HG02981 (cell line): ENCODE measurements around the gene TPO.
"Not testable (repeated sequence)": the region's sequence is repeated elsewhere in the genome, so short reads cannot be mapped to it uniquely, and the experiment has no call there.

Source experiments
- ATAC-seq: cut with Tn5 transposase; IDR thresholded peaks from one replicate; pipeline ENCODE4 v1.9.1; 2021; ENCODE audit warnings: mild to moderate bottlenecking, moderate library complexity; ENCODE audit not compliant: unreplicated experiment

The TPO gene

DNA sequence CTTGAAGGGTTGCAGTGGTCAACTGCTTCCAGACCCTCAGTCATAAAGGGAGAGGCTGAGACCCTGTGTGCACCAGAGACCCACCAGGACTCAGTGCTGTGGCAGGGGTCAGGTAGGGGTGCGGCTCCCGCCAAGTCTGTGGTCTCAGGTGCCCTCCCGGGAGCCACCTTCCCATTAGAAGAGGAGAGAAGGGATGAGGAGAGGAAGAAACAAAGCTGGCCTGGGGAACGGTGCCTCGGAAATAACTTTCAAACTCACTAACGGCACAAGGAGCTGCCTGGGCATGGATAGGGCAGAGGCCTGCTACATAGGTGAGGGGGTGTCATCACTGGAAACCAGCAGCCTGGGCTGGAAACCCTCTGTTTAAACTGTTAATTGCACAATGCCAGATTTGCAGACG is 84.9 kb downstream of the TPO start:
- no peak for ATAC-seq

DNA sequence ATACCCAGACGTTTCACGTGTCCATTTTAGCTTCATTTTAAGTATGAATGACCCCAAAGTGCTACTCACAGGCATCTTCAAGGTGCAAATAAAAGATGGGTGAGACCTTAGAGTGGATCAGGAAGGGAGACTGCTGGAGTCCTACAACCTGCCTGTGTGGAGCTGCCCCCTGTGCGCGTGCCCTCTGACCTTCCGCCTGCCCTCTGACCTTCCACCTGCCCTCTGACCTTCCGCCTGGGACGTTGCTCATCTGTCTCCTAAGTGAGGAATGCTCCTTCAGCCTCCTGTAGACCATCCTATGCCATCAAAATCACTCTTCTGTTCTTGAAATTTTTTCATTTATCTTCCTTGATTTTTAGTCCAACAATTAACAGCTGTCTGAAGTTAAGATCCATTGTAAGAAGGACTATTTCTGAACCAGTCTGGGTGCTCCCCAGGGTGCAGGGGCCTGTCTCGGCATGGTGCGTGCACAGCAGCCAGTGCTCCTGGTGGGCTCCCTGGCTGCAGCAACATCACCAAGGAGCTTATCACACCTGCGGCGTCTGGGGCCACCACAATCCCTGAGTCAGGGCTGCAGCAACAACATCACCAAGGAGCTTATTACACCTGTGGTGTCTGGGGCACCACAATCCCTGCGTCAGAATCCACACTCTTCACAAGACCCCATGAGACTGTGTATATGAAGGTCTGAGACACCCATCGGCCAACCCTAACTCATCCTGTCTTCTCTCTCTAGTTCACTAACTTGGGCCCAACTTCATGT is 86.0 kb downstream of the TPO start:
- no peak for ATAC-seq

DNA sequence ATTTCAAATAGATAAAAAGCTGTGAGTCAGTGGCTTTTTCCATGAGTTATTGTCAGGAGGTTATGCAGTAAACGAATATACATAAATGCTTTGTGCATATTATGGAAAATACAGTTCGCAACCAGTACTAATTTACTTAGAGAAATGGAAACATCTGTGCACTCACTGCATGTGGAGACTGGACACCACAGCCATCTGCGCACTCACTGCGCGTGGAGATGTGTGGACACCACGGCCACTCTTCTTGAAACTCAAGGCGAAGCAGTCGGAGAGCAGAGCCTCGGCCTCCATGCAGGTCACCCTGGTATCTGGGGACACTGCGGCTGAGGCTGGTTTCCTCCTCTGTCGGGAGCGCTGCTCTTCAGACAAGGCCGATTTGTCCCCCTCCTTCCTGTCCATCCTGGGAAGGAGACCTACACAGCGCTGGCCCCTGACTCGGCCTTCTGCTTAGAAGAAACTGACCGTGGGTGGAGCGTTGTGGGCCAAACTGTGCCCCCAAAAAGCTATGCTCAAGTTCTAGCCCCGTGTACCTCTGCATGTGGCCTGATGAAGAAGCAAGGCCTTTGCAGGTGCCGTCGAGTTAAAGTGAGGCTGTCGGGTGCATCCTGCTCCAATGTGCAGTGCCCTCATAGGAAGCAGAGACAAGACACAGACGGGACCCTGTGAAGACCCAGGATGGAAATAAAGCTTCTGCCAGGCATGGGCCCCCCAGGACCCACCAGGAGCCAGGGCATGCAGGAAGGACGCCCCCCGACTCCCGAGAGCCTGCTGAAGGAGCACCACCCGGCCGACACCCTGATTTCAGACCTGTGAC is 88.0 kb downstream of the TPO start:
- no peak for ATAC-seq

- no peak for ATAC-seq
These were observed 88.7 kb downstream of the TPO start for GRCh38 chr2:1501991-1502390.

DNA sequence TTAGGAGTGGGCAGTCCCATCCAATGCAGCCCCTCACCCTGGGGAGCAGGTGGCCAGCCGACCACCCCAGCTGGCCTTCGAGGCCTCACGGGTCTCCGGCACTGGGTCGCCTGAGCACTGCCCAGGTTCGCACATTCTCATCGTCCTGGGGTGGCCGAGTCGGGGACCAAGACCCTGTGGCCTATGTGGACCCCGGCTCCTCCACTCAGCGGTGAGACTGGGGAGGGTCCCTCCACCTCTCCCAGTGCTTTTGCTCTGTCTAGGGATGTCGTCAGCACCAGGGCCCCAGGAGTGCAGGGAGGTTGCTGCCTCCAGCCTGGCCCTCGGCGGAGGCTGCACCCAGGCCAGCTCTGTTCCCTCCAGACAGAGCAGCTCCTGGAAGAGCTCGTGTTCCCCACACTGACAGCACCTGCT is 89.6 kb downstream of the TPO start:
- ATAC-seq, result no peak

GRCh38 chr2:1503471-1504310 is 90.4 kb downstream of the TPO start:
- no peak for ATAC-seq

DNA sequence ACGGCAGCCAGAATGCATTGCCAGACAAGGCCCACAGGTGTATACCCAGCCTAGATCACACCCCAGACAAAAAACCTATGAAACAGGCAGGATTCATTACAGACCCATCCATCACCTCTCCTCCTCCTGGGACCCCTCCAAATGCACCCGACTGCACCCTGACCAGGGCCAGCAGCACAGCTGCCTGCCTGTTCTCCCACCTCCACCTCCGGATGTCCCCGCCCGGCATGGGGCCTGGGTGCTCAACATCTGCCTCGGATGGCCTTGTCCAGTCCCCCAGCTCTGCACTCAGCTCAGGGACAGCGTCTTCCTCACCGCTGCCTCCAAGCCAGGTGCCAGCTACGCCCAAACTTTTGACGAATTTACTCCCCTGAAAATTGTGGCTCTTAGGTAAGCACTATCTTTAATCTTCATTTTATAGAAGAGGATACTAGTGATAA is 91.1 kb downstream of the TPO start:
- no peak for ATAC-seq

- ATAC-seq, result no peak
These were observed 91.8 kb downstream of the TPO start for GRCh38 chr2:1505031-1505441.

- ATAC-seq, result no peak
These were observed 96.2 kb downstream of the TPO start for GRCh38 chr2:1509271-1510065.

GRCh38 chr2:1510176-1510575 is 96.9 kb downstream of the TPO start:
- ATAC-seq, result no peak

DNA sequence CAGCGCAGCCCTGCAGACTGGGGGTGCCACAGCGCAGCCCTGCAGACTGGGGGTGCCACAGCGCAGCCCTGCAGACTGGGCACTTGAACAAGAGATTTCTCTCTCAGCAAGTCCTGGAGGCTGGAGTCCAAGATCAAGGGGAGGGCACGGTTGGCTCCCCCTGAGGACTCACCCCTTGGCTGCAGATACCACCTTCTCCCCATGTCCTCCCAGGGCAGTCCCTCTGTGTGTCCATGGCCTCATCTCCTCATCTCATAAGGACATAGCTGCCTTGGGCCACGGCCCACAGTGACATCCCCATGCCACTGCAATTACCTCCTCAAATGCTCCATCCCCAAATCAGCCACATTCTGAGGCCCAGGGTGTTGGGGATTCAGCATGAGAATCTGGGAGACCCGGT is 98.2 kb downstream of the TPO start:
- no peak for ATAC-seq

DNA sequence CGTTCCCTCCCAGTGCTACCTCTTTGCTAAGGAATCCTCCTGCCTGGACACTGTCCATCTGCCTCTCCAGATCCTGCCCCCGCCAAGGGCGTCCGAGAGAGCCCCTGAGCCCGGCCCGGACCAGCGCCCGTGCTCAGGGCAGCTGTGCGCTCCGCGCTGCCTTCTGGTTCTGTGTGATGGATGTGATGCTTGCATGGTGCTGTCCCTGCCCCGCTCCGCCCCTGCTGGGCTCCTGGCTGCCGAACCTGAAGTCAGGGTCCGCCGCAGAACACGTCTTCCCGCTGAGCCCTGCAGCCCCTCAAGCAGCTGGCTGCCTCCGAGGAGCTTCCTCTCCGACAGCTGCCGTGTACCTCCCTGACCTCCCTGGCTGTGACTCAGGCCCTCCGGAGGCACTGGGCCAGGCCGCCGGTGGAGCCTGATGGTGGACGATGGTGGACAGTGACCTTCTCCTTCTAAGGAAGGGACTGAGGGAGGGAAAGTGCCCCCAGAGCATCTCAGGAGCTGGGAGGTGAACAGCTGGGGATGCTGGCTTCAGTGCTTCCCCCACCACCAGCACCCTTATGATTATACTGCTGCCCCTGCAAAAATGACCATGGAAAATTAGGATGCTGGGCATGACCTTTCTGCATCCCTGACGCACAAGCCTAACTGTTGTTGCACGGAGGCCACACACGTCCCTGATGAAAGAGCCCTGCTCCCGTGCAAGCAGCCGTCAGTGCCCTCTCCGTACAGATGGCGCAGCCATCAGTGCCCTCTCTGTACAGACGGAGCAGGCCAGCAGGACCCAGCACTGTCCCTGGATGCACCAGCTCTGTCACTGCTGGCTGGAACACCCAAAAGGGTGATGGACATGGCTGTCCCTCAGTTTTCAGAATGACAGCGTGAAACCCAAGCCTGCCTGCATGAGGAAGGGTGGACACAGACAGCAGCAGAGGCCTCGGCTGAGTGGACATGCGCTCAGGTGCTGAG is 99.3 kb downstream of the TPO start:
- ATAC-seq, result no peak

GRCh38 chr2:1514391-1515072 is 101.3 kb downstream of the TPO start:
- no peak for ATAC-seq

- ATAC-seq, result no peak
These were observed 101.8 kb downstream of the TPO start for GRCh38 chr2:1515073-1515430.

DNA sequence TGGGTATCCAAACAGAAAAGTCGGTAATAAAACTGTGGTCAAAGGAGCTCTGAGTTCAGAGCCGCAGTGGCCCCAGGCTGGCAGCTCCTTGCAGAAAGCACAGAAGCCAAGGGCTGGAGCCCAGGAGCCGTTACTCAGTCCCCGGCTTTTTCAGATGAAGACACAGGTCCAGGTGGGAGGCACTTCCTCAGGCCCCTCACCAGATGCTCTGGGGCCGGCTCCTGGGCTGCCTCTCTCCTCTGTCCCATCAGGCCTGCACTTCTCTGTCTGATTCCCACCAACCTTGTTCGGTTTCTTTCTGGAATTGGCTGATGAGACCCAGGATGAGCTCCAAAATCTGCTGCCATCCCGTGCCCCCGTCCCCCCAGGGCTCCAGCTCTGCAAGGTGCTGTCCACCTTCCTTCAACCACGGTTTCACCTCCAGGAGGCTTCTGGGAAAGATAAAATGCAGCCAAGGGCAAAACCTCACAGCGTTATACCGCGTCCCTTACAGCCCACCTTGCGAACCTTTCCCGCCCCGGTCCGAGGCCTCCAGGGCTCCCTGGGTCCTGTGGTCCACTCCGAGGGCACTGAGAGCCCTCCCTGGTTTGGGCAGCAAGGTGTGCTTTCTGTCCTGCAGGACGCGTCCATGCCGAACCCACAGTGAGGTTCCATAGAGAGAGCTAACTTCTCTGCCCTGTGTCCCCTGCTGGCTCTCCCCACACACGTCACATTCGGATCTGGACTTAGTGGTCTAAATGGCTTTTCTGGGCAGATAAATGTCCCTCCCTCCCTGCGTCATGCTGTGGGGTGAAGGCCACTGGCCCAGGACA is 102.9 kb downstream of the TPO start:
- ATAC-seq, result no peak

GRCh38 chr2:1516798-1517060 is 103.5 kb downstream of the TPO start:
- ATAC-seq, result no peak

- ATAC-seq, result not testable (repeated sequence)
These were observed 104.0 kb downstream of the TPO start for GRCh38 chr2:1517291-1517690.

GRCh38 chr2:1517786-1518185 is 104.5 kb downstream of the TPO start:
- ATAC-seq, result no peak
